Femur (tissue), 1 donor: ENCODE data around the gene KCNIP4.

Source experiments
- DNase-seq: peaks from one replicate; pipeline ENCODE4 v3.0.0-alpha.2; 2017

The KCNIP4 gene

DNA sequence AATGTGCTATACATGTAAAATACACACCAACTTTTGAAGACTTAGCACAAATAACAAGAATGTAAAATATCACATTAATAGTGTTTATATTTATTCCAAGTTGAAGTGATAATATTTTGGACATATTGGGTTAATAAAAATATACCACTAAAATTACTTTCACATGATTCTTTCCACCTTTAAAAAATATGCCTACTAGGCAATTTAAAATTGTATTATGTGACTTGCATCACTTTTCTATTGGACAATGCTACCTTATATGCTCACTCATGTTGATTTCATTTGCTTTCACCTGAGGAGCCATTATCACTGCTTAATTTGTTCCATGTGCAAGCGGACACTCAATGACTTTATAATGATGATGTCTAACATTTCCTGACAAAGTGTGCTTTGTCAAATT, 1251.8 kb downstream of the KCNIP4 start:
- DNase-seq = no peak

DNA sequence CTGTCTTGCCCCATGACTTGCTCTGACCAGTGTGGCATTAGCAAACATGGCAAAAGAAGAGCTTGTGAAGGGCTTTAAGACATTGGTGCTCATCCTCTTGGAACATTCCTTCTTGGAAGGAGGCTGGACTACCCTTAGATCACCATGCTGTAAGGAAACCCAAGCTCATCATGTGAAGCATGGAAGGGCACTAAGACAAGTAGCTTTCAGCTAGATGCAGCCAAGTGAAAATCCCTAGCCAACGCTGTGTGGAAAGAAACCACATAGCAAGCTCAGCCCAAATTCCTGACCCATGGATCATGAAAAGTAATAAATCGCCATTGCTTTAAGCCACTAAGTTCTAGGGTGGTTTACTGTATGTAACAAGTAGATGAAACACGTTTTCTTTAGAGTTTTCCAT, 1260.7 kb downstream of the KCNIP4 start:
- DNase-seq = no peak

DNA sequence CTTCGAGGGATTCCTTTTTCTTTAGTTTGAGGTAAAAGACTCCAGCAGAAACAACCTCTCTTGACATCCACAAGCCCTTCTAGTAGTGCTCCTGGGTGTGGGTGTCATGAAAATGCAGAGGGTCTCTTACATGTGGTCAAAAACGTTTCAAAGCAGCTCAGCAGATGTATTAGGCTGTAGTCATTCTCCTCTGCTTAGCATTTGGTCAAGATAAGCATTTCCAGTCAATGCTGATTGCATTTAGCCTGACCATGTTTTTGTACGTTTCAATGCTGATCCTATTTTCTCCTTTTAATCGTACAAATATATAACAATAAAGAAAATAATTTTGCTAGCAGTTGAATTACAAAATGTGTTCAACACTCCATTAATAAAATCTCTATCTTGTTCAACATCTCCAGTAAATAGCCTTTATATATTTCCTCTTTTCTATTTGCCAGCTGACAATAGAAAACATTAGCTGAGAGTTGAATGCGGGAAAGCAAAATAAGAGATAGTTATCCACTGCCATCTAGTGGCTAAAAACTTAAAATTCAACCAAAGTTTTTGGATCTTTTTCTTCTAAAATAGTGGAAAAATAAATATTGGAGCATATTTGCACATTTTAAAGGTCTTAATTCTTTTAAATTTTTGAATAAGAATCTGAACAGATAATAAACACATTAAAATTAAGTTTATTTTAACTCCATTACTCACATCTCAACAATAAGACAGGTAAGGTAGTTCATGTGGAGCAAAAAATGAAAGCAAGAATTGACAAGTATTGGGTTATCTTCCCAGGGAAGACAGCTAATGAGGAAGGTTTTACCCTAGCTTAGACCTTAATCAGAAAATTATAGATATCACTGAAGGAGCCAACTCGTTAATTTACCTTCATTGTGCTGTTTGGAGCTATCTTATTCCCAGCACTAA, 1263.5 kb downstream of the KCNIP4 start:
- DNase-seq = no peak

DNA sequence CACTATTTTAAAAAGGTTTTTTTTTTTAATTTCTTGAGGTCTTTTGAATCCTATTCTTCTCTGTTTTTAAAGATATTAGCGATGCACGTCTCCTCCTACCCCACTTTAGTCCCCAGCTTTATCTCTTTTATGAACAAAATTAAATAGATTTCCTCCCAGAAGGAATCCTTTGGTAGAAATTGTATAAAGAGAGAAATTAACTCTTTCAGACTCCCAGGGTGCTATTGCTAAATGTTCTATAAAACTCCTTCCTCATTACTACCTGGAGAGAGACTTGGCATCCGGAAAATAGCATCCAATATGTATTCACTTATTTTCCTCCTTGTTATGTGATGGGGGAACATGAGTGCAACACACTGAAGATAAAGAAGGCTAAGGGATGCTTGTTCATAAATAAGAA, 1264.8 kb downstream of the KCNIP4 start:
- no peak for DNase-seq

DNA sequence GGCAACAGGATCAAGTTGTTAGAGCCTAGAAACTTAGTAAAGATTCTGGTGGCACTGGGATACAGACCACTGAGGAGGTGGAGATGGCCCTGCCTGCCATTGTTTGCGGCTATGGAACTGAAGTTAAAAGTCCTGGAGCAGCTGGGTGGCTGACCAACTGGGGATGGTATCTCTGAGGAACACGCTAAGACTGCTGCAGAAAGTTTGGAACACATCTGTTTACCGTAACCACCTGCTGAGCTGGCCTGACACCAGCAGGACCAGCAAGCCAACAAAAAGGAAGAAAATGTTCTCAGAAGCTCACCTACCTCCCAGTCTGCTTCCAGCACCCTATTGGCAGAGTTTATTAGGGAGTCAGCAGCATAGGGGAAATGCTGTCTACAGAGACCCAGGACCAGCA, 1265.7 kb downstream of the KCNIP4 start:
- DNase-seq = no peak

DNA sequence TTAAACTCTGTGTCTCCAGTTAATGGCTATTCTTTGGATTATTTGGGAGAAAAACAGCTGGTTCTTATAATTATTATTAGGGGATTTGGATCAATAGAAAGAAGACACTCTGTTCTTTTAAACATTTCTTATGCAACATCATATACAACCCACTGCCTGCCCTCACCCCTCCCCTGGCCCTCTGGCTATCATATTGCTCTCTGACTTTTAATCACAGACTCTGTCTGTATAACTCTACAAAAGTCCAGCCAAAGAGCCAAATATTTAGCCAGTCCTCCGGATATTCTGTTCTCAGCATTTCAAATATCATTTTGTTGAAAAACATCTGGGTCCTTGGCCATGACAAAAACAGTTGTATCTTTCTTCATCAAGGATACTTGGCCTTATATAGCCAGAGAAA, 1267.3 kb downstream of the KCNIP4 start:
- DNase-seq = no peak

DNA sequence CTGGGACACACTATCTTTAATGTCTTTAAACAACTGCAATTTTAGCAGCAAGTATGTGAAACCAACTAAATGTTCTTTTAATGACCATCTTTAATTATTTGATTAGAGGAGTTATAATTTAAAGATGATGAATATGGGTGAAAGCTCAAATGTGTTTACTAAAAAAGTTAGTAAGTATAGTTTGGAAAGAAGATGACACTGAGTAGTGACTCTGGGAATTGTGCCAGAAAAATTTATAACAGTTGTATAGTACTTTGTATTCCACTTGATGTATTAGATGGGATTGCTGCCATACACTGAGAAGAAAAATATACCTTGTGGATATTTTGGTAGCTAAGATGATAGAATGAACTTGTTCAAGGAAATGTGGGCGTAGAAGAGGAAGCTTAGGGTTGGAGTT, 1267.8 kb downstream of the KCNIP4 start:
- no peak for DNase-seq

DNA sequence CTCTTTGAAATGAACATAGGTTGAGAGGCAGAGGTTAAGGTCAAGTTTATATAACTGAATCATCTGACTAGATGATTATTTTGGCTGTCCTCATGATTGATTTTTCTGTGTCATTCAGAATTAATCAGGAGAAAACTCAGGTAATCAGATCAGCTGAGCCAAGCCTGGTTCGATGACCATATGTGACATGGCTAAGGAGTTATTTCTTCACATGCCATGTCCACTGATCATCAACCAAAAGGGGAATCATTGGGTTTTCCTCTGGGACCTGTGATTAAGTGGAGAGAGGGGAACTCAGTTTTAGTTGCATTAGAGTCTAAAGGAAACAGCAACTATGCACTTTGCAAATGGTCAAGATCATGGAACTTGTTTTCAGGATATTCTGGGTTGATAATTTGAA, 1268.6 kb downstream of the KCNIP4 start:
- no peak for DNase-seq
